GM18520 (cell line): ENCODE results near the gene MMP24.
"Not testable (repeated sequence)": the region's sequence is repeated elsewhere in the genome, so short reads cannot be mapped to it uniquely, and the experiment has no call there.

Experiments
- ATAC-seq: cut with Tn5 transposase; IDR thresholded peaks from one replicate; pipeline ENCODE4 v1.9.1; 2021; ENCODE audit not compliant: unreplicated experiment

Gene MMP24

GRCh38 chr20:35253010-35253409, 26.5 kb downstream of the MMP24 start:
- no peak for ATAC-seq

- no peak for ATAC-seq
These were observed 28.0 kb downstream of the MMP24 start for GRCh38 chr20:35254448-35254999.

- ATAC-seq = no peak
These were observed 30.9 kb downstream of the MMP24 start for GRCh38 chr20:35257175-35257909.

- no peak for ATAC-seq
These were observed 33.9 kb downstream of the MMP24 start for GRCh38 chr20:35260426-35260825.

- not testable (repeated sequence) for ATAC-seq
These were observed 35.8 kb downstream of the MMP24 start for GRCh38 chr20:35262321-35262720.

- ATAC-seq = not testable (repeated sequence)
These were observed 36.4 kb downstream of the MMP24 start for GRCh38 chr20:35262731-35263531.

GRCh38 chr20:35263532-35264341, 37.2 kb downstream of the MMP24 start:
- no peak for ATAC-seq

- no peak for ATAC-seq
These were observed 38.3 kb downstream of the MMP24 start for GRCh38 chr20:35264755-35265154.

- ATAC-seq = no peak
These were observed 40.6 kb downstream of the MMP24 start for GRCh38 chr20:35267092-35267491.

GRCh38 chr20:35269055-35269781, 42.7 kb downstream of the MMP24 start:
- no peak for ATAC-seq

GRCh38 chr20:35270021-35270902, 43.8 kb downstream of the MMP24 start:
- no peak for ATAC-seq

GRCh38 chr20:35271073-35271882, 44.8 kb downstream of the MMP24 start:
- ATAC-seq = no peak

- ATAC-seq = no peak
These were observed 45.4 kb downstream of the MMP24 start for GRCh38 chr20:35271904-35272303.

GRCh38 chr20:35273449-35274171, 47.1 kb downstream of the MMP24 start:
- ATAC-seq = no peak

GRCh38 chr20:35274172-35275092, 47.9 kb downstream of the MMP24 start:
- no peak for ATAC-seq

- no peak for ATAC-seq
These were observed 49.3 kb downstream of the MMP24 start for GRCh38 chr20:35275741-35276251.

GRCh38 chr20:35276408-35276807, 49.9 kb downstream of the MMP24 start:
- ATAC-seq = no peak
